Sigmoid colon (tissue), 7 donors: Measurements from ENCODE around the gene RFPL4A. TPM values are rescaled to one million over a fixed set of nuclear protein-coding genes. Genes with fewer than 3 reads are reported as not detected.
"Not testable (repeated sequence)": the region's sequence is repeated elsewhere in the genome, so short reads cannot be mapped to it uniquely, and the experiment has no call there.

Source experiments
- DNase-seq: peaks from one replicate; pipeline ENCODE4 v3.0.0-alpha.2; 2019
- H3K27ac ChIP-seq, 4 donors: fragments of 200-600 bp; sonication (generic); one replicate each; pipeline ENCODE4 v1.5.1; 2016 to 2019; ENCODE audit warnings: mild to moderate bottlenecking in 1 of 4
- H3K27me3 ChIP-seq, 3 donors: fragments of 200-600 bp; sonication (generic); one replicate each; pipeline ENCODE4 v1.5.1; 2019; ENCODE audit warnings: mild to moderate bottlenecking in 1 of 3
- H3K36me3 ChIP-seq, 4 donors: fragments of 200-600 bp; sonication (generic); one replicate each; pipeline ENCODE4 v1.5.1; 2016 to 2019
- H3K4me1 ChIP-seq, 4 donors: fragments of 200-600 bp; sonication (generic); one replicate each; pipeline ENCODE4 v1.5.1; 2017 to 2019
- H3K4me3 ChIP-seq, 4 donors: fragments of 200-600 bp; sonication (generic); one replicate each; pipeline ENCODE4 v1.5.1; 2017 to 2019; ENCODE audit warnings: mild to moderate bottlenecking in 2 of 4, moderate library complexity in 1 of 4
- H3K9me3 ChIP-seq, 4 donors: fragments of 200-600 bp in 3 of 4; sonication (generic) in 3 of 4; one replicate each; pipeline versions ENCODE4 v1.5.1 to v1.6.1; 2013 to 2019
- CTCF ChIP-seq, 4 experiments: fragments of 450-650 bp in 3 of 4; fragments of 200-600 bp in 1 of 4; IDR thresholded peaks; one replicate each; pipeline ENCODE4 v1.5.1; 2016 to 2019; ENCODE audit warnings: antibody characterized with exemption in 4 of 4, mild to moderate bottlenecking in 3 of 4, moderate library complexity in 2 of 4
- EP300 ChIP-seq, 4 donors: sonication (generic); formaldehyde crosslinking; IDR thresholded peaks; one replicate each; pipeline ENCODE4 v1.6.1; 2017; ENCODE audit warnings: antibody characterized with exemption in 4 of 4
- POLR2A ChIP-seq, 2 donors: fragments of 450-650 bp; IDR thresholded peaks; one replicate each; pipeline ENCODE4 v1.6.1; 2016; ENCODE audit warnings: antibody characterized with exemption in 2 of 2, mild to moderate bottlenecking in 2 of 2, moderate library complexity in 2 of 2
- POLR2AphosphoS5 ChIP-seq, 4 donors: sonication (generic); formaldehyde crosslinking; IDR thresholded peaks; one replicate each; pipeline ENCODE4 v1.6.1; 2017; ENCODE audit warnings: antibody characterized with exemption in 4 of 4
- WGBS, 2 donors: extraction: QIAGEN DNeasy Blood & Tissue Kit; methylation state at CpG; one replicate each; pipeline ENCODE4 v1.1.7; 2013; 5-methylcytosine and 5-hydroxymethylcytosine counted together
- intact Hi-C: fragments of 100-400 bp; cut with DNase I; formaldehyde crosslinking; loops from one replicate; pipeline ENCODE4 v1.15.1; 2023
- polyA plus RNA-seq, 3 donors: library from polyadenylated mRNA; stranded (reverse); fragments of 200-250 nt; gene quantifications; one replicate each; pipeline ENCODE4 v1.2.3, GENCODE V29; 2013
- total RNA-seq, 4 donors: library from RNA; depleted of rRNA; stranded (reverse); fragments of >200 nt; gene quantifications; one replicate each; pipeline ENCODE4 v1.1.0, GENCODE V29; 2016
- donor health status: healthy with polysubstance abuse.
- donor health status: Bipolar disorder and iron deficiency.
- donor health status: healthy.

The RFPL4A gene
- total and polyA plus RNA-seq, 7 donors: 0.19 TPM; not detected in 6

DNA sequence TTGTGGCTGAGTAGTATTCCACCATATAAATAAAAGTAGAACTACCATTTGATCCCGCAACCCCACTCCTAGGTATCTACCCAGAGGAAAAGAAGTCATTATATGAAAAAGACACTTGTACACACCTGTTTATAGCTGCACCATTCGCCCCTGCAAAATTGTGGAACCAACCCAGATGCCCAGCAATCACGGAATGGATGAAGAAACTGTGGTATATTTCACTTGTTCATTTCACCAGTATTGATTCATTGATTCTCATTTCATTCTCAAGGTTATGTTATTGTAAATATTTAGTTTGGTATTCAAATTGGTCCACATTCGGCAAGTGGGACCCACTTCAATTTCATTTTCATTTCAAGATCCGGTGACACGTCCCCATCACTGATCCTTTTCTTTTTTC, 8.2 kb upstream of the RFPL4A start:
- Histone ChIP-seq H3K4me1 (no peaks in the 10 kb centered on the region), H3K27ac (no peak overlapping the region), H3K27me3 (no peaks in the 10 kb centered on the region), H3K4me3 (no peak overlapping the region), H3K36me3 (no peaks in the 10 kb centered on the region), H3K9me3 (no peaks in the 10 kb centered on the region)
- no peak for DNase-seq
- 90 to 92% methylated on average over 6 of the region's 6 CpGs for WGBS, 2 donors
- TF ChIP-seq CTCF (IDR thresholded peaks at IDR 0.05) (no peak), POLR2AphosphoS5 (IDR thresholded peaks at IDR 0.05) (no peak), POLR2A (IDR thresholded peaks at IDR 0.05) (no peak), EP300 (IDR thresholded peaks at IDR 0.05) (no peak)
- intact Hi-C loops: no loop called here

- Histone ChIP-seq H3K27me3 (no peaks in the 10 kb centered on the region), H3K4me3 (no peak overlapping the region), H3K27ac (no peak overlapping the region), H3K9me3 (no peaks in the 10 kb centered on the region), H3K4me1 (no peaks in the 10 kb centered on the region), H3K36me3 (no peaks in the 10 kb centered on the region)
- no peak for DNase-seq
- WGBS, 2 donors: 14 to 51% methylated on average over 3 of the region's 3 CpGs
- no peak for TF ChIP-seq CTCF (IDR thresholded peaks at IDR 0.05)
- TF ChIP-seq EP300 (IDR thresholded peaks at IDR 0.05): no peak
- intact Hi-C loops: no loop called here
These were observed 5.5 kb upstream of the RFPL4A start for GRCh38 chr19:55753401-55753800.

GRCh38 chr19:55756808-55757207, 2.1 kb upstream of the RFPL4A start:
- H3K27me3 ChIP-seq, H3K27ac ChIP-seq, H3K36me3 ChIP-seq, H3K4me3 ChIP-seq, H3K4me1 ChIP-seq, H3K9me3 ChIP-seq, intact Hi-C loops, DNase-seq: not testable (repeated sequence)
- 80 to 85% methylated on average over 4 of the region's 4 CpGs for WGBS, 2 donors

DNA sequence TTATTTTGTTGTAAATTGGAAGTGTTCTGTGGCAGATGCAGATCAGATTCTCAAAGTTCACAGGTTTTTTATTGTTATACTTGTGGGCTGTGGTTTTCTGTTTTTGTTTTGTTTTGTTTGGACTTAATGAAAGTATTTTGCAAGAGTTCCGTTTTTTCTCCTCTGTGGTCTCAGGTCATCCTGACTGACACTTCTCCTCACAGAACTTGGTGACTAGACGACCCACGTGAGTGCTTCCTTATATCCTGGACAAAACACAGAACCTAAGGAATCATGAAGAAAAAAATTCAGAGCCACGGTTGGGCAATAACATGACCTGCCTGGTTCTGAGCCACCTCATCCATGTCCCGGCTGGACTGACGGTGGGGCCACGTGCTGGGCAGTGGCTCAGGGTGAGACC, 7.6 kb downstream of the RFPL4A start:
- no peaks in the 10 kb centered on the region for H3K36me3 ChIP-seq
- no peak for TF ChIP-seq POLR2AphosphoS5 (IDR thresholded peaks at IDR 0.05)
- TF ChIP-seq POLR2A (IDR thresholded peaks at IDR 0.05): no peak
- no peak for TF ChIP-seq EP300 (IDR thresholded peaks at IDR 0.05)
- peaks cover 0 to 4% (median 0%) of the 10 kb centered on the region in 3 donors for H3K27me3 ChIP-seq
- intact Hi-C loops: no loop called here
- H3K4me3 ChIP-seq: no peak overlapping the region
- DNase-seq: no peak
- no peak overlapping the region for H3K27ac ChIP-seq
- WGBS, 2 donors: 65% methylated on average over 6 to 7 of the region's 7 CpGs
- peaks cover 0 to 3% (median 0%) of the 10 kb centered on the region in 4 donors for H3K9me3 ChIP-seq
- H3K4me1 ChIP-seq: no peaks in the 10 kb centered on the region

GRCh38 chr19:55768818-55769217, 9.9 kb downstream of the RFPL4A start, which contains the start of gene RFPL4AL1:
RFPL4AL1 (plus strand) TSS chr19:55769118; CDS start chr19:55771805, 2,687 bp downstream.
- H3K36me3 ChIP-seq, H3K27ac ChIP-seq, DNase-seq, H3K9me3 ChIP-seq, intact Hi-C loops, H3K27me3 ChIP-seq, H3K4me1 ChIP-seq, H3K4me3 ChIP-seq: not testable (repeated sequence)
- 90% methylated on average over 5 of the region's 6 CpGs for WGBS, 2 donors

- DNase-seq, H3K4me3 ChIP-seq, H3K4me1 ChIP-seq, intact Hi-C loops, H3K9me3 ChIP-seq, H3K36me3 ChIP-seq, H3K27me3 ChIP-seq, H3K27ac ChIP-seq: not testable (repeated sequence)
- WGBS, 2 donors: 4 to 44% methylated on average over 2 to 3 of the region's 3 CpGs
These were observed 10.7 kb downstream of the RFPL4A start for GRCh38 chr19:55769632-55770031.

GRCh38 chr19:55777528-55777927, 18.6 kb downstream of the RFPL4A start:
- Histone ChIP-seq H3K36me3 (no peaks in the 10 kb centered on the region), H3K27ac (no peak overlapping the region), H3K27me3 (no peaks in the 10 kb centered on the region), H3K4me1 (no peaks in the 10 kb centered on the region), H3K9me3 (no peaks in the 10 kb centered on the region), H3K4me3 (no peak overlapping the region)
- intact Hi-C loops: no loop called here
- WGBS, 2 donors: 38 to 57% methylated on average over 7 of the region's 7 CpGs
- TF ChIP-seq POLR2AphosphoS5 (IDR thresholded peaks at IDR 0.05): no peak
- TF ChIP-seq EP300 (IDR thresholded peaks at IDR 0.05): no peak
- no peak for TF ChIP-seq CTCF (IDR thresholded peaks at IDR 0.05)
- no peak for TF ChIP-seq POLR2A (IDR thresholded peaks at IDR 0.05)
- no peak for DNase-seq
